A549 (cell line): Measurements from ENCODE around the gene DHRS3. TPM values are rescaled to one million over a fixed set of nuclear protein-coding genes. Genes with fewer than 3 reads are reported as not detected.

Experiments
- ATAC-seq, 2 experiments: fragments of 200-7000 bp in 1 of 2; fragments of >200 bp in 1 of 2; cut with Nextera tagmentation in 1 of 2; cut with Tn5 transposase in 1 of 2; 3 replicates each; pipeline versions ENCODE4 v1.8.0 to v1.9.1; 2018 to 2020; ENCODE audit warnings: mild to moderate bottlenecking in 1 of 2, moderate library complexity in 1 of 2
- CTCF ChIA-PET: fragments of 300-600 bp; sonication (Branson Sonifier 250); formaldehyde crosslinking; extraction: SDS; loops from one replicate; lab custom pipeline; 2021; ENCODE audit warnings: antibody characterized with exemption, inconsistent platforms; lab: Yijun Ruan, JAX
- POLR2A ChIA-PET: fragments of 350-600 bp; formaldehyde crosslinking; extraction: SDS; loops from one replicate; lab custom pipeline; 2021; ENCODE audit warnings: antibody characterized with exemption, inconsistent platforms; lab: Yijun Ruan, JAX
- DNase-seq, 2 experiments: peaks; one replicate each; pipeline versions ENCODE4 v3.0.0 to v3.0.0-alpha.2; 2011 to 2016; ENCODE audit warnings: low read depth in 1 of 2, low spot score in 1 of 2
- FAIRE-seq: peaks from 2 replicates; lab custom pipeline; 2011; peaks lifted over from hg19 to GRCh38; lab: Jason Lieb, UNC
- H3K27ac ChIP-seq, 2 experiments: fragments of >200 bp; sonication (Bioruptor Twin); formaldehyde crosslinking; 3 replicates each; pipeline ENCODE4 v1.5.1; 2016 to 2017
- H3K4me1 ChIP-seq: fragments of >200 bp; sonication (Bioruptor Twin); formaldehyde crosslinking; 3 replicates; pipeline ENCODE4 v1.6.1; 2016
- H3K4me2 ChIP-seq: fragments of >200 bp; sonication (Bioruptor Twin); formaldehyde crosslinking; 3 replicates; pipeline ENCODE4 v1.6.1; 2016
- H3K4me3 ChIP-seq: fragments of >200 bp; sonication (Bioruptor Twin); formaldehyde crosslinking; 3 replicates; pipeline ENCODE4 v1.5.1; 2016
- H3K9me3 ChIP-seq: fragments of >200 bp; sonication (Bioruptor Twin); formaldehyde crosslinking; 3 replicates; pipeline ENCODE4 v1.6.1; 2016
- CBX2 ChIP-seq: fragments of 200-600 bp; sonication (generic); IDR thresholded peaks from 2 replicates; pipeline ENCODE4 v1.6.1; 2016; ENCODE audit warnings: low read depth, mild to moderate bottlenecking, borderline replicate concordance
- CHD4 ChIP-seq: fragments of 200-600 bp; sonication (generic); IDR thresholded peaks from 2 replicates; pipeline ENCODE4 v1.6.1; 2016; ENCODE audit warnings: antibody characterized with exemption, mild to moderate bottlenecking, borderline replicate concordance
- CTCF ChIP-seq: fragments of >200 bp; sonication (Bioruptor Twin); formaldehyde crosslinking; IDR thresholded peaks from 3 replicates; pipeline ENCODE4 v1.5.1; 2016
- E2F6 ChIP-seq: IDR thresholded peaks from 2 replicates; pipeline ENCODE4 v1.6.1; 2012; ENCODE audit warnings: low read depth, borderline replicate concordance
- EHF ChIP-seq: fragments of 250-450 bp; sonication (Bioruptor Pico); IDR thresholded peaks from 2 replicates; pipeline ENCODE4 v1.5.0; 2020; ENCODE audit warnings: mild to moderate bottlenecking
- ELK1 ChIP-seq: fragments of 150-350 bp; IDR thresholded peaks from 2 replicates; pipeline ENCODE4 v1.6.1; 2014; ENCODE audit warnings: low read depth, mild to moderate bottlenecking, low read length
- ESRRA ChIP-seq: fragments of 150-350 bp; IDR thresholded peaks from 2 replicates; pipeline ENCODE4 v1.6.1; 2014; ENCODE audit warnings: mild to moderate bottlenecking, low read length, borderline replicate concordance
- FOSL2 ChIP-seq, 2 experiments: fragments of 450-650 bp in 1 of 2; fragments of >200 bp in 1 of 2; sonication (Bioruptor Twin) in 1 of 2; formaldehyde crosslinking; IDR thresholded peaks; 2 replicates each; pipeline versions ENCODE4 v1.5.0 to v1.6.1; 2016 to 2020; ENCODE audit warnings: mild to moderate bottlenecking in 1 of 2, moderate library complexity in 1 of 2
- GATA3 ChIP-seq: IDR thresholded peaks from 2 replicates; pipeline ENCODE4 v1.6.1; 2012; ENCODE audit warnings: borderline replicate concordance
- HDAC2 ChIP-seq: fragments of 200-600 bp; sonication (generic); IDR thresholded peaks from 2 replicates; pipeline ENCODE4 v1.6.1; 2016
- HMGXB4 ChIP-seq: fragments of 250-450 bp; sonication (Bioruptor Pico); IDR thresholded peaks from 2 replicates; pipeline ENCODE4 v1.5.0; 2021; ENCODE audit warnings: mild to moderate bottlenecking, moderate library complexity, borderline replicate concordance
- HOXA7 ChIP-seq: fragments of 250-450 bp; sonication (Bioruptor Pico); IDR thresholded peaks from 2 replicates; pipeline ENCODE4 v1.5.0; 2020; ENCODE audit warnings: mild to moderate bottlenecking, moderate library complexity
- JUN ChIP-seq, 2 experiments: fragments of >200 bp; sonication (Bioruptor Twin); formaldehyde crosslinking; IDR thresholded peaks; 2 replicates in 1 of 2; 3 replicates in 1 of 2; pipeline ENCODE4 v1.6.1; 2016 to 2017
- KDM5A ChIP-seq: fragments of 200-600 bp; sonication (generic); IDR thresholded peaks from 2 replicates; pipeline ENCODE4 v1.6.1; 2016; ENCODE audit warnings: antibody characterized with exemption, mild to moderate bottlenecking
- MAFK ChIP-seq: fragments of 450-650 bp; IDR thresholded peaks from 2 replicates; pipeline ENCODE4 v1.6.1; 2014; ENCODE audit not compliant: partially characterized antibody
- NFE2L2 ChIP-seq: fragments of 150-350 bp; conservative IDR thresholded peaks from 2 replicates; pipeline ENCODE4 v1.6.1; 2014; ENCODE audit warnings: low read length
- NPAS2 ChIP-seq: fragments of 250-450 bp; sonication (Bioruptor Pico); IDR thresholded peaks from 2 replicates; pipeline ENCODE4 v1.8.0; 2022; ENCODE audit warnings: mild to moderate bottlenecking, moderate library complexity, borderline replicate concordance
- NR3C1 ChIP-seq: fragments of >200 bp; sonication (Bioruptor Twin); formaldehyde crosslinking; IDR thresholded peaks from 3 replicates; pipeline ENCODE4 v1.6.1; 2017
- POLR2AphosphoS2 ChIP-seq: conservative IDR thresholded peaks from 2 replicates; pipeline ENCODE4 v1.6.1; 2012; ENCODE audit warnings: low read length, improper control_type of control experiment, inconsistent platforms
- RAD21 ChIP-seq, 2 experiments: fragments of >200 bp in 1 of 2; sonication (Bioruptor Twin) in 1 of 2; formaldehyde crosslinking in 1 of 2; IDR thresholded peaks in 1 of 2; conservative IDR thresholded peaks in 1 of 2; 2 replicates in 1 of 2; 3 replicates in 1 of 2; pipeline ENCODE4 v1.6.1; 2012 to 2018; ENCODE audit warnings: inconsistent platforms in 1 of 2
- REST ChIP-seq: fragments of 200-600 bp; sonication (generic); IDR thresholded peaks from 2 replicates; pipeline ENCODE4 v1.6.1; 2016; ENCODE audit warnings: antibody characterized with exemption, mild to moderate bottlenecking, moderate library complexity
- RNF2 ChIP-seq: fragments of 200-600 bp; sonication (generic); IDR thresholded peaks from 2 replicates; pipeline ENCODE4 v1.6.1; 2016; ENCODE audit warnings: low read depth, mild to moderate bottlenecking, antibody characterized with exemption, moderate library complexity, borderline replicate concordance
- TFCP2L1 ChIP-seq: fragments of 250-450 bp; sonication (Bioruptor Pico); IDR thresholded peaks from 2 replicates; pipeline ENCODE4 v1.5.0; 2021; ENCODE audit warnings: mild to moderate bottlenecking
- WGBS: methylation state at CpG from one replicate; pipeline ENCODE4 v1.1.6; 2017; ENCODE audit errors: missing lambda C conversion rate; 5-methylcytosine and 5-hydroxymethylcytosine counted together
- polyA plus RNA-seq, 4 experiments: library from polyadenylated mRNA; depleted of rRNA in 3 of 4; stranded (reverse); fragments of >200 nt; fragmentation: RNase III in 1 of 4; extraction: RNeasy Plus Mini Kit Qiagen cat#74134 plus additional on column Dnase treatment in 1 of 4; gene quantifications; 2 replicates in 3 of 4; 3 replicates in 1 of 4; pipeline ENCODE4 v1.2.3, GENCODE V29; 2011 to 2017

The DHRS3 gene
- polyA plus RNA-seq, 2 of the 4 experiments (the other 2 are of a cell fraction) = 62.7 to 79.7 TPM

GRCh38 chr1:12634156-12634555 is 16.1 kb upstream of the DHRS3 start:
- TF ChIP-seq E2F6 (no peak), CTCF (no peak), REST (no peak), FOSL2 (IDR thresholded peaks at IDR 0.05) (no peak), FOSL2 (CRISPR knock-in tag; IDR thresholded peaks at IDR 0.05) (no peak), GATA3 (no peak), TFCP2L1 (no peak), NFE2L2 (no peak), ESRRA (no peak), CBX2 (no peak), ELK1 (no peak), EHF (no peak), RNF2 (no peak), KDM5A (no peak), NR3C1 (no peak), MAFK (no peak)
- ChIA-PET POLR2A (no interaction called here), CTCF (interaction anchor here (1.6 kb wide), 1 partner anchor 25 kb away, joined by 4 read pairs; no protein-coding TSS in a partner anchor)
- FAIRE-seq (no peak), DNase-seq (no peak), ATAC-seq (no peak)
- WGBS = 80% methylated on average over 8 of the region's 8 CpGs
- Histone ChIP-seq H3K4me2 (no peak overlapping the region), H3K9me3 (peaks cover 6% of the 10 kb centered on the region), H3K4me3 (no peak overlapping the region), H3K27ac (no peak overlapping the region), H3K4me1 (peaks cover 5% of the 10 kb centered on the region; the same call in 1 of the 3 replicates)

GRCh38 chr1:12631571-12631970 is 13.6 kb upstream of the DHRS3 start:
- H3K4me2 ChIP-seq = no peak overlapping the region
- H3K9me3 ChIP-seq = no peaks in the 10 kb centered on the region
- DNase-seq (no peak), FAIRE-seq (no peak), ATAC-seq (no peak)
- CTCF ChIA-PET = interaction anchor here (1.2 to 1.4 kb wide), 2 partner anchors 27 to 318 kb away, joined by 3 to 4 read pairs; no protein-coding TSS in a partner anchor
- TF ChIP-seq POLR2AphosphoS2 (no peak), JUN (IDR thresholded peaks at IDR 0.05) (no peak), NR3C1 (no peak), HOXA7 (no peak), RAD21 (conservative IDR thresholded peaks at IDR 0.05 in 1 of 2, IDR thresholded peaks at IDR 0.05 in 1 of 2) (no peak), CHD4 (no peak), NPAS2 (CRISPR knock-in tag) (no peak), HMGXB4 (CRISPR knock-in tag) (no peak), HDAC2 (no peak)
- H3K4me3 ChIP-seq = no peak overlapping the region
- POLR2A ChIA-PET = no interaction called here
- no peak overlapping the region for H3K27ac ChIP-seq
- peaks cover 5% of the 10 kb centered on the region; the same call in 1 of the 3 replicates for H3K4me1 ChIP-seq
- 97% methylated on average over 3 of the region's 8 CpGs for WGBS
